MM.1S (cell line): ENCODE measurements around the gene KIF5A.

Experiments
- CTCF ChIP-seq: fragments of 300-600 bp; sonication (generic); IDR thresholded peaks from 2 replicates; pipeline ENCODE4 v1.5.1; 2016; ENCODE audit warnings: antibody characterized with exemption, low read length, mixed read lengths
- EZH2 ChIP-seq: fragments of 300-600 bp; sonication (generic); optimal IDR thresholded peaks from 2 replicates; pipeline ENCODE3; 2017; ENCODE audit warnings: low read depth, mild to moderate bottlenecking, antibody characterized with exemption, low read length, mixed read lengths
- EZH2phosphoT487 ChIP-seq: fragments of 300-600 bp; sonication (generic); IDR thresholded peaks from 2 replicates; pipeline ENCODE4 v1.6.1; 2018; ENCODE audit warnings: antibody characterized with exemption, low read length

DNA sequence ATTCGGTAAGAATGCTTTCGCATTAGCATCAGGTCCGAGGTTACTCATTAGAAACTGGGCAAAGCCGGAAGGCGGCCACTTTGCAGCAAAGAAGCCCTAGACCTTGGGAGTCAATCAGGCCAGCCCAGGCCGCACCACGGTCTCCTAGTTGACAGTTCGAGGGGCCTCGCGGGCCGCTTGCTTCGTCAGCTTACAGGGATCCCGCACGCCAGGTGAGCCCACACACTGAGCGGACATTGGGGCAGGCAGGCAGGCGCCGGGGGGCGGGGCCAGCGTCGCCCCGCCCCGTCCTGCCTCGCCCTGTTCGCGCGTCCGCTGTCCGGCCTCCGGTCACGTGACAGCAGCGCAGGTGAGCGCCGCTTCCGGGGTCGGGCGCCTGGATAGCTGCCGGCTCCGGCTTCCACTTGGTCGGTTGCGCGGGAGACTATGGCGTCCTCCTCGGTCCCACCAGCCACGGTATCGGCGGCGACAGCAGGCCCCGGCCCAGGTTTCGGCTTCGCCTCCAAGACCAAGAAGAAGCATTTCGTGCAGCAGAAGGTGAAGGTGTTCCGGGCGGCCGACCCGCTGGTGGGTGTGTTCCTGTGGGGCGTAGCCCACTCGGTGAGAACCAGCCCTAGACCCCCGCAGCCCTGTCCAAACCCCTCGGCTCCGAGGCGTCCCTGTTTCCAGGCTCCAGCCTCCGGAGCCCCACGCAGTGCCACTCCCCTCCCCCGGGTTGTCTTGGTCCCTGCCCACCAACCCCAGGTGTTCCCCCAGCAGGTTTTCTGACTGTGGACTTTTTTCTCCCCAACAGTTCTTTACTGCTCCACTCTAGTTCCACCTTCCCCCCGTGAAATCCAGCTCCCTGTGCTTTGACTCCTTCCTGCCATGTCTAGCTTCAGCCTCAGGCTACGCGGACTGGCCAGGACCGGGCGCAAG is 41.3 kb downstream of the KIF5A start, which contains the start of gene PIP4K2C:
- TF ChIP-seq CTCF (no peak), EZH2 (no peak), EZH2phosphoT487 (no peak)
